GM21367 (cell line): ENCODE results near the gene SP3.

Experiments
- ATAC-seq: cut with Tn5 transposase; IDR thresholded peaks from one replicate; pipeline ENCODE4 v1.9.1; 2021; ENCODE audit not compliant: unreplicated experiment

Gene SP3

GRCh38 chr2:173947131-173947530 is 18.0 kb downstream of the SP3 start:
- no peak for ATAC-seq

GRCh38 chr2:173943738-173944137 is 21.4 kb downstream of the SP3 start:
- ATAC-seq: no peak

- no peak for ATAC-seq
These were observed 22.2 kb downstream of the SP3 start for GRCh38 chr2:173942861-173943523.

GRCh38 chr2:173941567-173941966 is 23.6 kb downstream of the SP3 start:
- no peak for ATAC-seq

- no peak for ATAC-seq
These were observed 24.8 kb downstream of the SP3 start for GRCh38 chr2:173940208-173941020.

GRCh38 chr2:173938700-173939384 is 26.3 kb downstream of the SP3 start:
- no peak for ATAC-seq

GRCh38 chr2:173935305-173935704 is 29.9 kb downstream of the SP3 start:
- ATAC-seq: no peak

GRCh38 chr2:173934895-173935294 is 30.3 kb downstream of the SP3 start:
- ATAC-seq: no peak

GRCh38 chr2:173931751-173932150 is 33.4 kb downstream of the SP3 start:
- ATAC-seq: no peak

- no peak for ATAC-seq
These were observed 35.7 kb downstream of the SP3 start for GRCh38 chr2:173929441-173929840.

GRCh38 chr2:173926875-173927274 is 38.3 kb downstream of the SP3 start:
- ATAC-seq: no peak

GRCh38 chr2:173924285-173924684 is 40.9 kb downstream of the SP3 start:
- no peak for ATAC-seq

GRCh38 chr2:173922760-173923159 is 42.4 kb downstream of the SP3 start:
- no peak for ATAC-seq

- ATAC-seq: no peak
These were observed 43.1 kb downstream of the SP3 start for GRCh38 chr2:173922068-173922467.

GRCh38 chr2:173914055-173914927 is 50.9 kb downstream of the SP3 start:
- ATAC-seq: no peak

- no peak for ATAC-seq
These were observed 55.3 kb downstream of the SP3 start for GRCh38 chr2:173909846-173910245.

- no peak for ATAC-seq
These were observed 58.5 kb downstream of the SP3 start for GRCh38 chr2:173906626-173907025.

- ATAC-seq: no peak
These were observed 61.4 kb downstream of the SP3 start for GRCh38 chr2:173903601-173904394.

- ATAC-seq: no peak
These were observed 66.2 kb downstream of the SP3 start for GRCh38 chr2:173898996-173899395.

- peak; percentile 87 for ATAC-seq
These were observed 67.0 kb downstream of the SP3 start for GRCh38 chr2:173898178-173898668.
